Colonic mucosa (tissue), 4 donors: ENCODE data around the gene TNFRSF11A. TPM values are rescaled to one million over a fixed set of nuclear protein-coding genes. Genes with fewer than 3 reads are reported as not detected.

ENCODE experiments used
- DNase-seq: peaks from one replicate; pipeline ENCODE4 v3.0.0-alpha.2; 2020
- H3K27ac ChIP-seq: fragments of 200-600 bp; one replicate; pipeline ENCODE4 v1.8.0; 2021
- H3K27me3 ChIP-seq: fragments of 200-600 bp; one replicate; pipeline ENCODE4 v1.8.0; 2021
- H3K36me3 ChIP-seq: fragments of 200-600 bp; one replicate; pipeline ENCODE4 v1.8.0; 2021
- H3K4me1 ChIP-seq: fragments of 200-600 bp; one replicate; pipeline ENCODE4 v1.8.0; 2021; ENCODE audit warnings: mild to moderate bottlenecking
- H3K4me3 ChIP-seq: fragments of 200-600 bp; one replicate; pipeline ENCODE4 v1.8.0; 2021
- H3K9ac ChIP-seq, 2 donors: one replicate each; pipeline ENCODE4 v1.7.0; 2013; ENCODE audit warnings: control low read depth in 2 of 2, low read depth in 2 of 2, low read length in 2 of 2
- H3K9me3 ChIP-seq: fragments of 200-600 bp; one replicate; pipeline ENCODE4 v1.8.0; 2021
- intact Hi-C: fragments of 100-400 bp; cut with DNase I; formaldehyde crosslinking; loops from one replicate; pipeline ENCODE4 v1.14.1; 2022
- total RNA-seq, 2 donors: library from RNA; stranded (reverse); fragmentation: NEBNext Ultra II Directional in 1 of 2; extraction: Animal tissue kit (Norgen Biotek cat#: 25700) in 1 of 2; gene quantifications; one replicate each; pipeline ENCODE4 v1.2.1, GENCODE V29; 2021
- TF ChIP-seq, protein P1 (sequence below): fragments of 200-600 bp; IDR thresholded peaks from one replicate; pipeline ENCODE4 v1.8.0; 2022; ENCODE audit warnings: antibody characterized with exemption, mild to moderate bottlenecking
- donor health status: healthy.
- donor health status: DM: no; HTN: no; CAD: no.
- donor health status: DM: no; HTN: no; CAD: no.

Gene TNFRSF11A
- total RNA-seq, 2 donors from 2014 or later: 80.6 to 86.6 TPM

DNA sequence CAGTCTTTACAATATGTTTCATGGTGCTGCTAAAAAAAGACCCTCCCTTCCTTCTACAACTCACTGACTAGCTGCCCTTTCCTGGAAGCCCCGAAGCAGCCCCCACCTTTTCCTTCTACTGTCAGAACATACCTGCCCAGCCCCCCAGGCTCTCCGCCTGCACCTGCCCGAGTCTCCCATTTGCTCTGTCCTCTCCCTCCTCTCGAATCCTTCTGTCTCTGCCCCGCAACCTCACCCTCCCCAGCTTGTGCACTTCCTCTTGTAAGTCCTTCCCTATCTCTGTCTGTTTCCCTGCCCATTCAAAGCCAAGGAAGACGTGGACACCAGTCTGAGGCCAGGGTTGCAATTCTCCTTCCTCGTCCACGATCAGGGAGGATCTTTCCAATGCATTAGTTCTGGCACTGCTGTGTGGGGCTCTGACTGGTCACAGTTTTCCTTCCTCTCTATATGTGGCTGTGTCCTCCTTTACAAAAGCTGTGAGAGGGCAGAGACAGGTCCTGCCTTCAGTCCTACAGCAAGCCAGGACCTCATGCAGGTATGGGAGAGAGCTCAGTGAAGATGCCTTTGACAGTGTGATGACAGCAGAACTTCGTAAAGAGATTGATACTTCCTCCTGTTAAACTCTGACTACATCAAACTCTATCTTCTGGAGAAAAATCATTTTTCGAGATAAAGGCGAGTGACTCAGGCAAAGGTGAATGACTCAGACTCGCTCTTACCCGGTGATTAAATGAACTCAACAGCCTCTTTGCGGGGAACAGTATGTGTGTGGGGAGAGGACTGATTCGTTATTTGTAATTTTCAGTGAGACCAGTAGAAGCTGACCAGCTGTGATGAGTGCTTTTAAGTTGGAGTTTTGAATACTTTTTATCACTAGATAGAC, 14.2 kb downstream of the TNFRSF11A start:
- peak; percentile 56 for DNase-seq
- intact Hi-C loops: no loop called here
- H3K27ac ChIP-seq: peak overlapping the region; percentile 53
- H3K9ac ChIP-seq: no peak overlapping the region
- no peak overlapping the region for H3K4me3 ChIP-seq
- H3K27me3 ChIP-seq: no peaks in the 10 kb centered on the region
- H3K36me3 ChIP-seq: no peaks in the 10 kb centered on the region
- H3K4me1 ChIP-seq: peaks cover 4% of the 10 kb centered on the region
- H3K9me3 ChIP-seq: no peaks in the 10 kb centered on the region
- TF ChIP-seq, protein P1, sequence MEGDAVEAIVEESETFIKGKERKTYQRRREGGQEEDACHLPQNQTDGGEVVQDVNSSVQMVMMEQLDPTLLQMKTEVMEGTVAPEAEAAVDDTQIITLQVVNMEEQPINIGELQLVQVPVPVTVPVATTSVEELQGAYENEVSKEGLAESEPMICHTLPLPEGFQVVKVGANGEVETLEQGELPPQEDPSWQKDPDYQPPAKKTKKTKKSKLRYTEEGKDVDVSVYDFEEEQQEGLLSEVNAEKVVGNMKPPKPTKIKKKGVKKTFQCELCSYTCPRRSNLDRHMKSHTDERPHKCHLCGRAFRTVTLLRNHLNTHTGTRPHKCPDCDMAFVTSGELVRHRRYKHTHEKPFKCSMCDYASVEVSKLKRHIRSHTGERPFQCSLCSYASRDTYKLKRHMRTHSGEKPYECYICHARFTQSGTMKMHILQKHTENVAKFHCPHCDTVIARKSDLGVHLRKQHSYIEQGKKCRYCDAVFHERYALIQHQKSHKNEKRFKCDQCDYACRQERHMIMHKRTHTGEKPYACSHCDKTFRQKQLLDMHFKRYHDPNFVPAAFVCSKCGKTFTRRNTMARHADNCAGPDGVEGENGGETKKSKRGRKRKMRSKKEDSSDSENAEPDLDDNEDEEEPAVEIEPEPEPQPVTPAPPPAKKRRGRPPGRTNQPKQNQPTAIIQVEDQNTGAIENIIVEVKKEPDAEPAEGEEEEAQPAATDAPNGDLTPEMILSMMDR: no peak

DNA sequence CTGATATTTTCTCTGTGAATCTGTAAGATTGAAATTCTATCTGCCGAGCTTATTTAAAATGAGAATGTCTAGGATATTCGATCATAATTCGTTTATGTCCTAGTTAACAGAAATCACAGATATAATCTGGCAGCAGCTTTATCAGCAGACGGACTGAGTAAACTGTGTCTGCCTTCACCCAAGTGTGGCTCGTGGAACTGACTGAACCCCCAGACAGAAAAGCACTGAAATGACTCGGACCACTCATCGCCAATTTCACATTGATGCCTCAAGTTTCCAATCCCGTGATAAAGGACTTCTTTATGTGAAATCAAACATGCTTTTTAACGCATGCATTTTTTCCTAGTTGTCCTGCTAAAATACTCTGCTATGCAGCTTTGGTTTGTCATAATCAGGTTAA, 15.9 kb downstream of the TNFRSF11A start:
- no peak overlapping the region for H3K4me3 ChIP-seq
- H3K9ac ChIP-seq: no peak overlapping the region
- H3K36me3 ChIP-seq: no peaks in the 10 kb centered on the region
- TF ChIP-seq, protein P1: no peak
- H3K4me1 ChIP-seq: peaks cover 4% of the 10 kb centered on the region
- intact Hi-C loops: no loop called here
- DNase-seq: no peak
- H3K9me3 ChIP-seq: no peaks in the 10 kb centered on the region
- no peaks in the 10 kb centered on the region for H3K27me3 ChIP-seq
- H3K27ac ChIP-seq: no peak overlapping the region

DNA sequence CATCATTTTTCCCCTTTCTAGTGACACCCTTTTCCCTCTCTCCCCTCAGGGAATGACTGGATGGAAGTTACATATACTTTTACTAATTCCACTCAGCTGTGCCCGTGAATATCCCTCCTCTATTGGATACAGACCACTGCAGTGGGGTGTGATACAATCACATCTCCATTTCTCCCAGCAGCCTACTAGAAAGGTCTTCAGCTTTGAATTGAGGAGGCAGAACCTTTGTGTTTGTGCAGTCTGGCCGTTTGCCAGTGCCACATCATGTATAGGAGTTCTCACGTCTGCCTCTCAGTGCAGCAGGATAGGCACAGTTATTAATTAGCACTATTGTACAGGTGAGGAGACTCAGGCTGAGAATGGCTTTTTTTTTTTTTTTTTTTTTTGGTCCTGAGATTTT, 16.4 kb downstream of the TNFRSF11A start:
- Histone ChIP-seq H3K4me3 (no peak overlapping the region), H3K27me3 (no peaks in the 10 kb centered on the region), H3K9me3 (no peaks in the 10 kb centered on the region), H3K4me1 (peaks cover 4% of the 10 kb centered on the region), H3K36me3 (no peaks in the 10 kb centered on the region), H3K9ac (no peak overlapping the region), H3K27ac (no peak overlapping the region)
- intact Hi-C loops: no loop called here
- TF ChIP-seq, protein P1: no peak
- DNase-seq: no peak

DNA sequence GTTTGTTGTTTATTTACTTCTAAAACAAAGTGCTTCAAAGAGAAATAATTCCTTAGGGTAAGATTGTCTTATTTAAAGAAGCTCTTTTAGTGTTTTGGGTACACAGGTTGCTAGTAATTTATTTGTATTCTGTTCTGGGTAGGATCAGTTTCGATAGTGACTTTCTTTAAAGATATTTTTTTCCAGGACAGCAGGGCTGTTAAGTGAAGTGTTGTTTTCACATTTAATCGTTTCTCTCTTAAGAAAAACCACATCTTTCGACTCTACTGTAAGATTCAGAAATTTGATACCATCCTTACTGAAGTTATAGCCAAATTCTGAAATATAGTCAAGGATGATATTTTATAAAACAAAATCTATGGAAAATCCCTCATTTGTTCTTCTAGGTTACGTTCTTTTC, 17.8 kb downstream of the TNFRSF11A start:
- H3K4me1 ChIP-seq: peaks cover 4% of the 10 kb centered on the region
- TF ChIP-seq, protein P1: no peak
- no peaks in the 10 kb centered on the region for H3K9me3 ChIP-seq
- H3K27me3 ChIP-seq: no peaks in the 10 kb centered on the region
- no peak overlapping the region for H3K27ac ChIP-seq
- DNase-seq: no peak
- no peak overlapping the region for H3K9ac ChIP-seq
- no peaks in the 10 kb centered on the region for H3K36me3 ChIP-seq
- intact Hi-C loops: no loop called here
- no peak overlapping the region for H3K4me3 ChIP-seq

DNA sequence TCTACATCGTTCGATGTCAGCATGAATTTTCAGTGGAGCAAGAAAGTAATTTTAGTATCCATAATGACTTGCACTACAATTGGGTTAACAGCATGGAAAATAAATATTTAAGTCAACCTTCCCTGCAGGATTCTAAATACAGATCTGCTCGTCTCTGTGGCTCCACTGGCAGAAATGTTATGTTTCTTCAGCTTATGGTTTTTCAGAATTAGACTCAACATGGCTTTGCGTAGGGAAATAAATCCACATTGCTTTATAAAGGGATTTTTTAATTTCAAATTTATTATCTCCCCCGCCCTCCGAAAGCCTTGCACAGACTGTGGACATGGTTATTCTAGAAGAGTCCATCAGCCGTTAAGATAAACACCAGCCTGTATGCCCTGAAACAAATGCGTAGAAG, 18.2 kb downstream of the TNFRSF11A start:
- H3K4me3 ChIP-seq: no peak overlapping the region
- no peak for DNase-seq
- peaks cover 4% of the 10 kb centered on the region for H3K4me1 ChIP-seq
- H3K27ac ChIP-seq: no peak overlapping the region
- no peaks in the 10 kb centered on the region for H3K36me3 ChIP-seq
- no peaks in the 10 kb centered on the region for H3K27me3 ChIP-seq
- H3K9ac ChIP-seq: no peak overlapping the region
- H3K9me3 ChIP-seq: no peaks in the 10 kb centered on the region
- TF ChIP-seq, protein P1: no peak
- intact Hi-C loops: no loop called here
